ENCODE data around the gene TMEM178B.

DNA sequence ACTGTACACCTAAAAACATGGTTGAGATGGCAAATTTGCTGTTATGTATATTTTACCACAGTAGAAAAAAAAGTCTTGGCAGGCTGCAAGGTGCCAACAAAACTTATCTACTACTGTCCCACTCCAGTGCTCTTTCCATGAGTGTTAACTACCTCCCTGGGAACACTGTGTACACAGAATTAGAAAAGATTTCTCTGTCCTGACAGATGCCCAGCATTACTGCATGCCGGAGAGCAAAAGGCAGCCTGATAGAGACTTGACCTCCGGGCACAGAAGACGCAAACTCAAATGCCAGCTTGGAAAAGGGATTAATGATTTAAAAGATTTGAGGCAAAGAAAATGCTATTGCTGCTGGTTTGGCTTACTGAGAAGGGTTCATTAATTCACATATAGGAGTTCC is 228.8 kb downstream of the TMEM178B start:
- TF ChIP-seq, protein P1, sequence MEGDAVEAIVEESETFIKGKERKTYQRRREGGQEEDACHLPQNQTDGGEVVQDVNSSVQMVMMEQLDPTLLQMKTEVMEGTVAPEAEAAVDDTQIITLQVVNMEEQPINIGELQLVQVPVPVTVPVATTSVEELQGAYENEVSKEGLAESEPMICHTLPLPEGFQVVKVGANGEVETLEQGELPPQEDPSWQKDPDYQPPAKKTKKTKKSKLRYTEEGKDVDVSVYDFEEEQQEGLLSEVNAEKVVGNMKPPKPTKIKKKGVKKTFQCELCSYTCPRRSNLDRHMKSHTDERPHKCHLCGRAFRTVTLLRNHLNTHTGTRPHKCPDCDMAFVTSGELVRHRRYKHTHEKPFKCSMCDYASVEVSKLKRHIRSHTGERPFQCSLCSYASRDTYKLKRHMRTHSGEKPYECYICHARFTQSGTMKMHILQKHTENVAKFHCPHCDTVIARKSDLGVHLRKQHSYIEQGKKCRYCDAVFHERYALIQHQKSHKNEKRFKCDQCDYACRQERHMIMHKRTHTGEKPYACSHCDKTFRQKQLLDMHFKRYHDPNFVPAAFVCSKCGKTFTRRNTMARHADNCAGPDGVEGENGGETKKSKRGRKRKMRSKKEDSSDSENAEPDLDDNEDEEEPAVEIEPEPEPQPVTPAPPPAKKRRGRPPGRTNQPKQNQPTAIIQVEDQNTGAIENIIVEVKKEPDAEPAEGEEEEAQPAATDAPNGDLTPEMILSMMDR (IDR thresholded peaks at IDR 0.05) = no peak
- no peak for TF ChIP-seq POLR2A (IDR thresholded peaks at IDR 0.05)

Measured in right lobe of liver (tissue), 4 donors.